Stimulated activated CD4-positive, alpha-beta T cell treated with anti-CD3 and anti-CD28 coated beads, Interleukin-2, amount 100 ng/mL, for 4 hours (primary cell): ENCODE data around the gene ADAMTSL4.
"Not testable (repeated sequence)": the region's sequence is repeated elsewhere in the genome, so short reads cannot be mapped to it uniquely, and the experiment has no call there.

ENCODE experiments used
- DNase-seq: peaks from one replicate; pipeline ENCODE4 v3.0.0-alpha.2; 2020; ENCODE audit warnings: low read depth

The ADAMTSL4 gene

GRCh38 chr1:150596095-150596892, 47.1 kb downstream of the ADAMTSL4 start:
- DNase-seq, result no peak

GRCh38 chr1:150596976-150597375, 47.8 kb downstream of the ADAMTSL4 start:
- DNase-seq, result no peak

GRCh38 chr1:150598346-150598745, 49.1 kb downstream of the ADAMTSL4 start:
- not testable (repeated sequence) for DNase-seq

- no peak for DNase-seq
These were observed 52.3 kb downstream of the ADAMTSL4 start for GRCh38 chr1:150601540-150601939.

- DNase-seq, result not testable (repeated sequence)
These were observed 53.2 kb downstream of the ADAMTSL4 start for GRCh38 chr1:150602372-150602771.

GRCh38 chr1:150603711-150604110, 54.5 kb downstream of the ADAMTSL4 start:
- DNase-seq, result no peak

- DNase-seq, result no peak
These were observed 55.0 kb downstream of the ADAMTSL4 start for GRCh38 chr1:150604226-150604588.

- not testable (repeated sequence) for DNase-seq
These were observed 56.2 kb downstream of the ADAMTSL4 start for GRCh38 chr1:150605451-150605731.

GRCh38 chr1:150606463-150607142, 57.4 kb downstream of the ADAMTSL4 start:
- DNase-seq, result no peak

GRCh38 chr1:150609732-150610131, 60.5 kb downstream of the ADAMTSL4 start:
- no peak for DNase-seq
